Tibial nerve (tissue), 4 donors: Measurements from ENCODE around the gene MSI2.

Source experiments
- CTCF ChIP-seq, 5 experiments: fragments of 200-600 bp in 3 of 5; fragments of 450-650 bp in 2 of 5; sonication (generic) in 3 of 5; IDR thresholded peaks; one replicate each; pipeline ENCODE4 v1.5.1; 2016 to 2019; ENCODE audit warnings: antibody characterized with exemption in 5 of 5, mild to moderate bottlenecking in 3 of 5, moderate library complexity in 2 of 5
- EP300 ChIP-seq, 2 donors: sonication (generic); formaldehyde crosslinking; IDR thresholded peaks; one replicate each; pipeline ENCODE4 v1.6.1; 2017; ENCODE audit warnings: antibody characterized with exemption in 2 of 2, mild to moderate bottlenecking in 1 of 2

GRCh38 chr17:57578608-57579225 is 322.4 kb downstream of the MSI2 start:
- TF ChIP-seq CTCF (IDR thresholded peaks at IDR 0.05): no peak
- no peak for TF ChIP-seq EP300 (IDR thresholded peaks at IDR 0.05)
